Measurements from ENCODE around the gene ANKS1B. TPM values are rescaled to one million over a fixed set of nuclear protein-coding genes. Genes with fewer than 3 reads are reported as not detected.

ANKS1B gene
- total and polyA plus RNA-seq, 2 of the 4 experiments (the other 2 are of a cell fraction): 0.17 to 0.18 TPM

GRCh38 chr12:99985631-99986030 is 895 bp upstream of the ANKS1B start:
- H3K79me1 ChIP-seq (ENCODE audit: low read depth in 1 of 2, low read length in 2 of 2): no peaks in the 10 kb centered on the region
- DNase-seq: no peak
- no peak overlapping the region for H2BK20ac ChIP-seq (ENCODE audit: low read depth, low read length)
- no peak overlapping the region for H2AK5ac ChIP-seq (ENCODE audit: low read depth, low read length)
- TF ChIP-seq RCOR1 (IDR thresholded peaks at IDR 0.05; ENCODE audit: insufficient replicate concordance, low read length) (no peak), MAZ (IDR thresholded peaks at IDR 0.05; ENCODE audit: borderline replicate concordance, low read depth, low read length) (no peak), CEBPB (IDR thresholded peaks at IDR 0.05; ENCODE audit: low read depth, low read length) (no peak), NFE2L2 (IDR thresholded peaks at IDR 0.05; ENCODE audit: low read depth, low read length) (no peak), ELK1 (IDR thresholded peaks at IDR 0.05; ENCODE audit: borderline replicate concordance, low read depth, low read length) (no peak), CTCF (conservative IDR thresholded peaks at IDR 0.05; ENCODE audit: low read depth, low read length) (no peak), RFX5 (IDR thresholded peaks at IDR 0.05; ENCODE audit: low read depth, low read length) (no peak), MXI1 (IDR thresholded peaks at IDR 0.05; ENCODE audit: borderline replicate concordance, low read depth, low read length) (no peak), FOS (IDR thresholded peaks at IDR 0.05; ENCODE audit: low read depth, low read length) (no peak), SMC3 (IDR thresholded peaks at IDR 0.05; ENCODE audit: low read depth, low read length) (no peak), POLR2A (IDR thresholded peaks at IDR 0.05; ENCODE audit: low read depth, low read length) (no peak), CHD1 (IDR thresholded peaks at IDR 0.05; ENCODE audit: low read depth, low read length) (no peak), MAFK (IDR thresholded peaks at IDR 0.05; ENCODE audit: low read depth, low read length) (no peak), BHLHE40 (IDR thresholded peaks at IDR 0.05; ENCODE audit: low read depth, low read length) (no peak)
- no peak overlapping the region for H4K8ac ChIP-seq (ENCODE audit: low read depth in 2 of 2, low read length in 2 of 2)
- no peaks in the 10 kb centered on the region for H3K4me1 ChIP-seq (ENCODE audit: control insufficient read depth, insufficient read depth, low read length)
- H3K9me3 ChIP-seq (ENCODE audit: control insufficient read depth, insufficient read depth, low read length): no peaks in the 10 kb centered on the region
- H3K18ac ChIP-seq (ENCODE audit: low read depth, low read length): no peak overlapping the region
- no peak overlapping the region for H3K9ac ChIP-seq (ENCODE audit: low read depth, low read length)
- no peak overlapping the region for H3K4ac ChIP-seq (ENCODE audit: low read depth, low read length)
- no peak overlapping the region for H2BK120ac ChIP-seq (ENCODE audit: low read depth, low read length)
- H3K4me2 ChIP-seq (ENCODE audit: low read depth, low read length): peak overlapping the region; percentile 78; the same call in 1 of the 2 replicates
- H4K5ac ChIP-seq (ENCODE audit: low read depth, low read length): no peak overlapping the region
- in situ Hi-C loops (cut with MboI; ENCODE audit: low sequenced_read_pairs) (no loop called here), intact Hi-C loops (cut with micrococcal nuclease) (no loop called here), dilution Hi-C loops (cut with HindIII; ENCODE audit: low sequenced_read_pairs, unreplicated experiment) (no loop called here)
- H2BK15ac ChIP-seq (ENCODE audit: low read depth, low read length): no peak overlapping the region
- H4K20me1 ChIP-seq (ENCODE audit: insufficient read depth, low read length): no peaks in the 10 kb centered on the region
- no peak overlapping the region for H3K56ac ChIP-seq (ENCODE audit: extremely low read depth, insufficient read depth, low read length)
- H3K9me1 ChIP-seq (ENCODE audit: insufficient read depth, low read length): no peaks in the 10 kb centered on the region
- H2AFZ ChIP-seq (replicated peaks; ENCODE audit: low read length, poor library complexity): no peak overlapping the region
- H3K14ac ChIP-seq (replicated peaks; ENCODE audit: low read depth, low read length): no peak overlapping the region
- H3K4me3 ChIP-seq (ENCODE audit: insufficient read depth, low read depth, low read length): no peak overlapping the region
- no peak overlapping the region for H3K27ac ChIP-seq (ENCODE audit: insufficient read depth, low read length)
- no peak overlapping the region for H3K23ac ChIP-seq (ENCODE audit: low read depth, low read length)
- ChIA-PET CTCF (no interaction called here), POLR2A (ENCODE audit: unreplicated experiment) (no interaction called here)
- no peak overlapping the region for H2BK5ac ChIP-seq (ENCODE audit: low read depth, low read length, poor library complexity, severe bottlenecking)
- peaks cover 5% of the 10 kb centered on the region for H3K27me3 ChIP-seq (ENCODE audit: control insufficient read depth, insufficient read depth, low read length)
- no CpG with 5 or more reads among the region's 3 CpGs for WGBS, 2 experiments (ENCODE audit: extremely low coverage in 2 of 2, insufficient read length in 1 of 2)
- H3K36me3 ChIP-seq (ENCODE audit: control insufficient read depth, insufficient read depth, low read length): no peaks in the 10 kb centered on the region
- H4K91ac ChIP-seq (ENCODE audit: insufficient read depth, low read depth, low read length): no peak overlapping the region
- no peak for ATAC-seq (ENCODE audit: low read depth)
- no TSS peak for BruUV-seq (replicated peaks)
- no peak overlapping the region for H2AK9ac ChIP-seq (replicated peaks; ENCODE audit: low read depth, low read length, poor library complexity)

Data from IMR-90 (cell line).